ENCODE measurements around the gene ZNF91.
"Not testable (repeated sequence)": the region's sequence is repeated elsewhere in the genome, so short reads cannot be mapped to it uniquely, and the experiment has no call there.

The ZNF91 gene

DNA sequence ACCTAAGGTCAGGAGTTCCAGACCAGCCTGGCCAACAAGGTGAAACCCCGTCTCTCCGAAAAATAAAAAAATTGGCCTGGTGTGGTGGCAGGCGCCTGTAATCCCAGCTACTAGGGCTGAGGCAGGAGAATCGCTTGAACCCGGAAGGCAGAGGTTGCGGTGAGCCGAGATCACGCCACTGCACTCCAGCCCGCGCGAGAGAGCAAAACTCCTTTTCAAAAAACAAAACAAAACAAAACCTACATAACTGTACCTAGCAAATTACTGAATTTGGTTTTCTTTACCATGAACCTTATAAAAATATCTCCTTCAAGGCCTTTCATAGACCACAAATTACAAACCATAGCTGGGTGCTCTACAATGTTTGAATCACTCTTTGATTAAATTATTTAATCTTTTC lies 760 bp downstream of the ZNF91 start:
- DNase-seq, result peak; percentile 62

DNA sequence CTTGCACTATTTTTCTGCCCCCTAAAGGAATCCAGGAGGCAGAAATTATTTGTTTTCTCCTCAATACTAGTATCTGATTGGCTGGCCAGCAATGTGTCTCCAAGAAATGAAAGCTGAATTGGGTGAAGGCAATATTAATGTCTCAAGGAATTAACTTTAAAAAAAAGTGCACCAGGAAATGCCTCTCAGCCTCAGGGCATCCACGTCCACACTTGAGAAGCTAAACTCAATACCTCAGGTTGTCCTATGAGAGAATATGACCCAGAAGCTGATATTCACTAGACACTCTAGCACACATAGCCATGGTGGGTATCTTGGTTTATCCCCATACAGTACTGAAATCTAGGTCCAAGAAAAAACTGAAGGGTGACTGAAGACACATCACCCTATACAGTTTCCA lies 2.1 kb downstream of the ZNF91 start:
- DNase-seq, result no peak

DNA sequence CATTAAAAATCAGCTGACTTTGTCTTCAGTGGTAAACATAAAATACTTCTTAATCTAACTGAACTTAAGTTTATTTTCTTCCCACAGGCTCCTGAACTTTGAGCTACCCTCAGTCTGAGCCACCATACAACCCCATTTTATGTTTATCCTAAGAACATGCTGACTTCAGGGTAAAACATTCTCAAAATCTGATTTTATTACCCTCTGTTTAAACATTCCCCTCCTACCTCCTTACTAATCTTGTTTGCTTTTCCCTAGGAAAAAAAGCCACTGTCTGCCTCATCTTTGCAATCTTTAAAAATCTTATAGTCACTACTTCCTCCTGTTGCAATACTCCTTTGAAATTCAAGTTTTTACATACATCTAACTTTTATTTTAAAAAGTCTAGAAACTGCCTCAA lies 4.0 kb downstream of the ZNF91 start:
- DNase-seq, result no peak

DNA sequence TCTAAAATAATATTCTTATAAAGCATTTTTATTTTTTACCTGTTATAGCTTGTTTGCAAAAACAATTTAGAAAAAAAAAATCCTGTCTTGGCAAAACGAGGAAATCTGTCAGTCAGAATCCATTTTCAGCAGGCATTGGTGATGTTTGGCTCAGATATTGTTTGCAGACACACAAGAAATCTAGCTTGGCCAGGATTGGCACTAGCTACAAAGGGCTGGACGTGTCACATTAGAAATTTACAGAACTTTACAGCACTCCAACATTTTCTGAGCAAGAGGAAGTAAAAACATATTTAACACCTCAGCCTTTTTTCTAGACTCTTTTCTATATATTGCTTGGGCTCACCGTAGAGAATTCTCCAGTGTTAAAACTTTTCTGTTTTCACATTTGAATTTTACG lies 9.9 kb downstream of the ZNF91 start:
- DNase-seq, result no peak

DNA sequence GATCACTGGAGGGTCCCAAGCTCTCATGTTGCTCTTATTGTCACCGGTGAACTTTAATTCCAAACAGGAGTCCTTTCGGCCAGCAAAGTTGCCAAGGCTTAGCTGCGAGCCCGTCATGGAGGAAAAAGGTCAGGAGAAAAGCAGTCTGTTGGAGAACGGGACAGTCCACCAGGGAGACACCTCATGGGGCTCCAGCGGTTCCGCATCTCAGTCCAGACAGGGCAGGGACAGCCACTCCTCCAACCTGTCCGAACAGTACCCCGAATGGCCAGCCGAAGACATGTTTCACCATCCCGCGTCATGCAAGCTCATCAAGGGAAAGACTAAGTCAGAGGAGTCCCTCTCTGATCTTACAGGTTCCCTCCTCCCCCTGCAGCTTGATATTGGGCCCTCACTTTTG lies 10.4 kb downstream of the ZNF91 start:
- no peak for DNase-seq

DNA sequence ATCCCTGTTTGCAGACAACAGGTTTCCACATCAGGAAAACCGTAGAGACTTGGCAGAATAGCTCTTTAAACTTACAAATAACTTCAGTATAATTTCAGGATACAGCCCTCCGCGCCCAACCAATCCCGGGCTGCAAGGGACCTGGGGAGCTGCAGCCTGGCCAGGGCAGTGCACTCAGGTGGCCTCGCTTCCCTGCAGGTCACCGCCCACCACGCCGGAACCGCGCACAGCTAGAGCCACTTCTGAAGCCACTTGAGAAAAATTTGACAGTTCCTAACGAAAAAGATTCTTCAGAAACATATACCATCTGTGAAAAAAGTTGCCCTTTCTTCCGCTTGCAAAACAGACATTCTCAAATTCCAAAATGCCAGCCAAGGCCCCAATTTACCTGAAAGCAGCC lies 11.1 kb downstream of the ZNF91 start:
- no peak for DNase-seq

DNA sequence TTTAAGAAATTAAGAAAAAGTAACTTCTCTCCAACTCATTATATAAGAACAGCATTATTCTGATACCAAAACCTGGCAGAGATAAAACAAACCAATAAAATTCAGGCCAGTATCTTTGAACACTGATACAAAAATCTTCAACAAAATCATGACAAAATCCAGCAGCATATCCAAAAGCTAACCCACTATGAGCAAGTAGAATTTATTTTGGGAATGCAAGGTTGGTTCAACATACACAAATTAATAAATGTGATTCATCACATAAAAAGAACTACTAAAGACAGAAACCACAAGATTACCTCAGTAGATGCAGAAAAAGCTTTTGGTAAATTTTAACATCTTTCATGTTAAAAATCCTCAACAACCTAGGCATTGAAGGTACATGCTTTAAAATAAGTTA lies 12.3 kb downstream of the ZNF91 start:
- no peak for DNase-seq

DNA sequence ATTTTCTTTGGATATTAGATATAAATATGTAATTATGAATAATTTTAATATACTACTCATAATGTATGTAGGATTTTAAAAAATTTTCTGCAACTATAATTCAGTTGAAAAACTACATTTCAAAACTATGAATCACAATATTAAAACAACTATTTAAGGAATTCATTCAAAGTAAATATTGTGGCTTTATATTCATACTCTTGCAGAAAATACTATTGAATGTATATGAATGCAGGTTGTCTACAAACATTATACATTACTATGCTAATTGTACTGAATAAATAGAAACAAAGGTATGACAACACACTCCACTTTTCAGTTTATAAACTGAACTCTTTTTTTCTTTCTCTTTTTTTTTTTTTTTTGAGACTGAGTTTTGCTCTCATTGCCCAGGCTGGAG lies 14.2 kb downstream of the ZNF91 start:
- no peak for DNase-seq

DNA sequence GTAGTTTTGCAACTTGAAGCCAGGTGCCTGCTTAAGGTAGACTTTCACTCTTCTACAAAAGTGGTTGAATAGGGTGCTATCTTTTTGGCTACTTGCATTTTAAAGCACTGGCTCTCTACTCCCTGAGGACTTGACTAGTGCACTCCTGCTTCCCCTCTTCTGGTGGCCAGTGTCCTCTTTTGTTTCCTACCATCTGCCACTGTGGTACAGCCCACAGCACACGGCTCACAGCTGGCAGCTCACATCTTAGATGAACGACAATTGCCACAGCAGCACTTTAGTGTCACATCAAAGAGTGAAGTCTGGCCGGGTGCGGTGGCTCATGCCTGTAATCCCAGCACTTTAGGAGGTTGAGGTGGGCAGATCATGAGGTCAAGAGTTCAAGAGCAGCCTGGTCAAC lies 15.6 kb downstream of the ZNF91 start:
- peak; percentile 24 for DNase-seq

DNA sequence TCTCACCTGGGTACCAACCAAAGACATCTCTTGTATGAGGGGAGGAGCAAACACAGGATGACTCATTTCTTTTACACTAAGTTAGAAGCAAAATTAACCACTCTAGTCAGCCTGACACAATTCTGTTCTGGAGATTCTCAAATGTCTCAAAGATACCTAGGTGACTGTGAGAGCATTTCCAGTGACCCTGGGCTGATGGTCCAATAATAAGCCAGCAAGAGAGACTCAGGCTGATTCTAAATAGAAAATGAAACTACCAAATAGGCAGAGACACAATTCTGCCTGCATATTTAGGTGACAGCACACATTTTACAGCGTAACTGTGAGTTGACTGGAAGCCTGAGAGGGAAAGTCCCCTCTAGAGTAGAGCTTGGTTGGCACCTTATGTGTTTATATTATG lies 16.3 kb downstream of the ZNF91 start:
- peak; percentile 23 for DNase-seq

DNA sequence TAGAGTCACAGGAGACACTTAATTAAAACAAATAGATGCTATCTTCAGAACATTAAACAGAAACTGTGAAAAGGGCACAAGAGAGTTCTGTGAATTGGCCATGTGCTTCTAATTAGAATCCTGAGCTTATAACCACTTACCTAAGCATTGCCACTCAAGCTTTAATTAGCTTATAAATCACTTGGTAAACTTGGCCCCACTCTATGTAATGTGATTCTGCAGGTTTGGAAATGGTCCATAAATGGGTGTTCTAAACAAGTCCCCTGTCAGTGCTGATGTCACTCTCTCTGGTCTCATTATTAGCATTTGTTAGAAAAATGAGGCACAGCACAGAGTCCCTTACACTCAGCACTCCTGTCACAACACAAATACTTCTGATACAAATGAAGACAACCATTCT lies 18.0 kb downstream of the ZNF91 start:
- no peak for DNase-seq

DNA sequence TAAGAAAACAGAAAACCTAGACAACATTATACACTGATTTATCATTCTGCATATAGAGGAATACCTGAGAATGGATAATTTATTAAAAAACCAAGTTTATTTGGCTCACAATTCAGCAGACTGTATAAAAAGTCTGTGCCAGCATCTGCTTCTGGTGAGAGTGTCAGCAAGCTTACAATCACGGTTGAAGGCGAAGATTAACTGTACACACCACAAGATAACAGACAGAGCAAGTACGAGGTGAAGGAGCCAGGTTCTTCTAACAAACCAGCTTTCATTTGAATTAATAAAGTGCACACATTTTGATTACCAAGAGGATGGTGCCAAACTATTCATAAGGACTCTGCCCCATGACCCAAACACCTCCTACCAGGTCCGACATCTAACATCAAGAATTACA lies 28.8 kb downstream of the ZNF91 start:
- DNase-seq, result no peak

DNA sequence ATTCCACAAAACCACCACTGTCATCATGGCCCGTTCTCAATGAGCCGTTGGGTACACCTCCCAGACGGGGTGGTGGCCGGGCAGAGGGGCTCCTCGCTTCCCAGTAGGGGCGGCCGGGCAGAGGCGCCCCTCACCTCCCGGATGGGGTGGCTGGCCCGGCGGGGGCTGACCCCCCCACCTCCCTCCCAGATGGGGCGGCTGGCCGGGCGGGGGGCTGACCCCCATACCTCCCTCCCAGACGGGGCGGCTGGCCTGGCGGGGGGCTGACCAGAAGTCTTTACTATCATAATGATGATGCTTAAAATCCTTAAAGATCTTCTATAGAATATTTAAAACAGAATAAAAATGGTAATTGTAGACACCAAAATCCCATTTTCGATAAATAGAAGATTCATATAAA lies 29.2 kb downstream of the ZNF91 start:
- not testable (repeated sequence) for DNase-seq

DNA sequence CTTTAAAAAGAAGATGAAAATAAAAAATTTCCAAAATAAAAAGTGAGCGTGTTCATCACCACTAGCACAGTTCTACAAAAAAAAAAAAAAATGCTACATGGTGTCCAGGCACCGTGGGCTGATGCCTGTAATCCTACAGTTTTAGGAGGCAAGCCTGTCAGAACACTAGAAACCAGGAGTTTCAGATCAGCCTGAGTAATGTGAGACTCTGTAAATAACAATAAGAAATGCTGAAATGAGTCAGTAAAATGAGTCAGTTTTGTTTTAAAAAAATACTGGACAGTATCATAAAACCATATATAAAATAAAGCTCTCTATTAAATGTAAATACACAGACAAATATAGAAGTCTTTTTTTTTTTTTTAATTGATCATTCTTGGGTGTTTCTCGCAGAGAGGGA lies 30.0 kb downstream of the ZNF91 start:
- no peak for DNase-seq

DNA sequence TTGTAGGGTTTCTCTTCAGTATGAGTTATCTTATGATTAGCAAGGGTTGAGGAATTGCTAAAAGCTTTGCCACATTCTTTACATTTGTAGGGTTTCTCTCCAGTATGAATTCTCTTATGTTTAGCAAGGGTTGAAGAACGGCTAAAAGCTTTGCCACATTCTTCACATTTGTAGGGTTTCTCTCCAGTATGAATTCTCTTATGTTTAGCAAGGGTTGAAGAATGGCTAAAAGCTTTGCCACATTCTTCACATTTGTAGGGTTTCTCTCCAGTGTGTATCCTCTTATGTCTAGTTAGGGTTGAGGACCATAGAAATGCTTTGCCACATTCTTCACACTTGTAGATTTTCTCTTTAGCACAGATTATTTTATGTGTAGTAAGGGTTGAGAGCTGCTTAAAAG lies 33.4 kb downstream of the ZNF91 start:
- not testable (repeated sequence) for DNase-seq

DNA sequence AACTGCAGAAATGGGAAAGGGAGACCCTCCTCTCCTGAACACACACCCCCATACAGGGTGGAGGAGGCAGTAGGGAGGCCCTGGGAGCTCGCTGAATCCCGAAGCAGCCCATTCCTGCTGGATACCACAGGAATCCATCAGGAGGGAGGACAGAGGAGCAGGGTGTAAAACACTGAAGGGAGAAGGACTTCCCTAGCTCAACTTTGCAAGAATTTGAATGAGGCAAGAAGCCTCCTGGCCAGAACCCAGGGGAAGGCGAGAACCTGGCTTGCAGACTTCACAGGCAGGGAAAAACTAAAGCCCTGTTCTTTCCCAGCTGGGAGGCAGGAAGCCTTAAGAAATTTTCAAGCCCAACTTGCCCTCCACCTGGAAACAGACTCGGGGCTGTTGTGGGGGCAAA lies 43.5 kb downstream of the ZNF91 start:
- DNase-seq, result no peak

DNA sequence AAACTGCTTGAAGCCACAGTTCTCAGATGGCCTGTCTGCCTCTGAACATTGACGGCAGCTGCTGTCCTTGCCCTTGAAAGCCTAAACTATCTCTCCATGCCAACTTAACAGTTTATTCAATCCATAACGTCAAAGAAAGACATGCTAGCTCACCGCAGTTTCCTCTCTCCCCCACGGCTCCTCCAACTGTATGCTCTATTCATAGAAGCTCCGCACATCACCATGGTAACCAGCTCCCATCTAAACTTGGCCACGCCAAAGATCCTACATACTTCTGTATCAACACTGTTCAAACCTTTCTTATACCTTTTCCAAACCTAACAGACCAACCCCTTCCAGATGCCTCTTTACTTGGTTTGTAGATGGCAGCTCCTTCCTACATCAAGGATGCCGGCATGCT lies 48.6 kb downstream of the ZNF91 start:
- DNase-seq, result no peak

DNA sequence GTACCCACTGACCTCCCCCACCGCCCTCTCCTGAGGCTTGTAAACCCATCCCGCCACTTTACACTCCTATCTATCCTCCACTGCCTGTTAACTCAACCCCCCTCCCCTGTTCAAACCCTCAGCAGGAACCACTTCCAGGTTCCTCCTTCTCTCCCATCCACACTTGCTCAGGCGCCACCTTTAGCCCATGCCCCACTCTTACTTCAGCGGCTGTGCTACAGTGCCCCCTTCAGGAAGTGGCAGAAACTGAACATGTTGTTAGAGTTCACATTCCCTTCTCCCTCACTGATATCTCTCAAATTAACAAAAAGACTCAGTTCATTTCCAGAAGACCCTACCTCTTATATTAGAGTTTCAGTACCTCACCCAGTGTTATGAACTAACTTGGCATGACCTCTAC lies 49.4 kb downstream of the ZNF91 start:
- no peak for DNase-seq

DNA sequence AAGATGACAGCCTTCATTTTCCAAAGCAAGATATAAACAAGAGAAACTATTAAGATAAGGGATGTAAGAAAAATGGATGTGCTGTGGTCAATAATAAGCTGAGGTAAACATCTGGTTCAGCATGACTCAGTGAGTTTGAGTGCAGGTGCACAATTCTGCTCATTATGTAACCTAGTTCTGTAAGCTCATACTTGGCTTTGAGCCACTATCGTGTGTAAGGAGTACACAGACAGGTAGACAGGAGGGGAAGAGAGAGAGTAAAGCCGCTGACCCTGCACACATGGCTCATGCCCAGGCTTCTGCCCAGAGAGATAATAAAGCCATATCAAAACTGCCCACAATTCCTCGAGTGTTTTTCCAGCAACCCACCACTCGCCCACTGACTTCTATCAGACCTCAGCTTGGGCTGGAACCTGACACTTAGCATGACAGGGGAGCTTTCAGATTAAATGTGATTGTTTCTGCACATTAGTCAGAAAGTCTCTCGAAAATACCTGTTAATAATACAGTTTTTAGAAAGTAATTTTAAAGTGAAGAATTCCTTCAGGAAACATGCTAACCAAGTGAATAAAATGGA lies 51.7 kb downstream of the ZNF91 start:
- no peak for DNase-seq

DNA sequence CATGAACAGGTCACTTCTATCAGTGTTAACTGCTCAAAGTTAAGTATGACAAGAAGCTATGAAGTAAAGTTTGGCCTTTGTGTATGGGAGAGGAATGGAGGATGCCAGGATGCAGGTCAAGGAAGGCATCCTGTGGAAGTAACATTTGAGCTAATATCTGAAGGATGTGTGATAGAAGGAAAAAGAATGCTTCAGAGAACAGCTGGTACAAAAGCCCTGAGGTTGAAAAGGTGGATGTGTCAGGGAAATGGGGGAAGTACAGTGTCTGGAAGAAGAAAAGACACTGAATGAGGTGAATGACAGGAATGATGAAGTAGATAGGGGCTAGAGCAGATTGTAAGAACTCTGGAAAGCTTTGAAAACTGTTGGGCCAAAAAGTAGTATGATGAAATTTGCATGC lies 67.1 kb downstream of the ZNF91 start:
- no peak for DNase-seq

DNA sequence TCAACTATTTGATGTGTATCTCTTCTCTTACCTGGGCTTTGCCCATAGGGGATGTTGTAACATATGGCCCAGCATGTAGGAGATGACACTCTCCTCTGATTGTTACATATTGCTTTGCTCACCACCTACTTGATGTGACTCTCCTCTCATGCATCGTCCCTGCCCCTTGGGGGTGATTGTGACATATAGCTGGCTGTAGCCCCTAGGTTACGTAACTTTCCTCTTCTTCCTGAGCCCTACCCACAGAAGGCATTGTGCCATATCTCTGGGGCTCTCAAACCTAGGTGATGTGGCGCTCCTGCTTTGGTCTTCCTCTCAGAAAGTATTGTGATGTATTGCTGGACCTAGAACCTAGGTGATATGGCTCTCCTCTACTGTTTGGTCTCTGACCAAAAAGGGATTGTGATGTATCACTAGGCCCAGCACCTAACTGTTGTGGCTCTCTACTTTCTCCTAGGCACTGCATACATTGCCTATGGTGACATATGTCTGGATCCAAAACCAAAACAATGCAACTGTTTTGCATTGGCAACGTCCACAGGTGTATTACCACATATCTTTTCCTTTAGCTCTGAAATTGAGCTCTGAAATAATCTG lies 73.2 kb downstream of the ZNF91 start:
- DNase-seq, result no peak

DNA sequence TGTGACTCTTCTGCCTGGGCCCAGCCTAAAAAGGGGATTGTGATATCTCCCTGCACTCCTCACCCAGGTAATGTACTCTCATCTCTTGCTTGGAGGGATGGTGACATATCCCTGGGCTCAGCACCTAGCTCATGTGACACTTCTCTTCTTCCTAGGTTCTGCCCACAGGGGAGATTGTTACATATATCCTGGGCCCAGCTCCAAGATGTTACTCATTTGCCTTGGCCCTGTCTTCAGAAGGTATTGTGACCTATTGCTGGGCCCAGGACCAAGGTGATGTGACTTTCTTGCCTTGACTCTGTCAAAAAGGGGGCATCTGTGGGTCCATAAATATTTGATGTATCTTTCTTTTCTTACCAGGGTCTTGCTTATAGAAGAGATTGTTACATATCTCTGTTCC lies 73.9 kb downstream of the ZNF91 start:
- DNase-seq, result not testable (repeated sequence)

DNA sequence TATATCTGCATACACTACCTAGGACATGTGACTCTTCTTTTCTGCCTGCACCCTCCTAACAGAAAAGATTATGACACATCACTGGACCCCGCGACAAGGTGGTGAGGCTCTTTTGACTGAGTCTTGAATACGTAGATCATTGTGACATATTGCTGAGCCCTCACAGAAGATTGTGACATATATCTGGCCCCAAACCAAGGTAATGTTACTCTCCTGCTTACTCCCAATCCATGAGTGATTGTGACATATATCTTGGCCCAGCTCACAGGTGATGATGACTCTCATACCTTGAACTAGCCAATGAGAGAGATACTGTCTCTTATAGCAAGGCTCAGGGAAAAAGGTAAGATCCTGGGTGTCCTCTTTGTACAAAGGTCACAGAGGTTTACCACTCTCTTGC lies 75.7 kb downstream of the ZNF91 start:
- DNase-seq, result not testable (repeated sequence)

DNA sequence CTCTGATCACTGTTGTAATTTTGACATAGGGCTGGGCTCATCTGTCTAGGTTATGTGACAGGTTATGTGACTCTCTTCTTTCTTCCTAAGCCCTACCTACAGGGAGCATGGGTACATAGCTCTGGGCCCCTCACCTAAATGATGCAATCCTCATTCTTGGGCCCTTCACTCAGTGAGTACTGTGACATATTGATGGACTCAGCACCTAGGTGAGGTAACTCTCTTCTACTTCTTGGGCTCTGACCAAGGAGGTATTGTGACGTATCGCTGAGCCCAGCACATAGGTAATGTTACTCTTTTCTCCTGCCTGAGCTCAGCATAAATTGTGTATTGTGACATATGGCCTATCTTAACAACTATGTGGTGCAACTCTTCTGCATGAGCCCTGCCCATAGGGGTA lies 76.3 kb downstream of the ZNF91 start:
- not testable (repeated sequence) for DNase-seq

DNA sequence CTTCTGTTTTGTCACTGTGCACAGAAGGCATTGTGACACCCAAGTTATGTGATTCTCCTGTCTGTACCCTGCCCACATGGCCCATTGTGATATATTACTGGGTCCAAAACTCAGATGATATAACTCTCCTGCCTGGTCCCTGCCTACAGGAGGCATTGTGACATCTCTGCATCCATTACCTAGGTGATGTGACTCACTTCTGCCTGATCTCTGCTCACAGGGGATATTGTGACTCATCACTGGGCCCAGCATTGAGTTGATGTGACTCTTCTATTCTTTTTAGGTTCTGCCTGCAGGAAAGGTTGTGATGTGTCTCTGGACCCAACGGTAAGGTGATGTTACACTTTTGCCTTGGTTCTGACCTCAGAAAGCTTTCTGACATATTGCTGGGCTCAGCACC lies 77.1 kb downstream of the ZNF91 start:
- DNase-seq, result no peak

DNA sequence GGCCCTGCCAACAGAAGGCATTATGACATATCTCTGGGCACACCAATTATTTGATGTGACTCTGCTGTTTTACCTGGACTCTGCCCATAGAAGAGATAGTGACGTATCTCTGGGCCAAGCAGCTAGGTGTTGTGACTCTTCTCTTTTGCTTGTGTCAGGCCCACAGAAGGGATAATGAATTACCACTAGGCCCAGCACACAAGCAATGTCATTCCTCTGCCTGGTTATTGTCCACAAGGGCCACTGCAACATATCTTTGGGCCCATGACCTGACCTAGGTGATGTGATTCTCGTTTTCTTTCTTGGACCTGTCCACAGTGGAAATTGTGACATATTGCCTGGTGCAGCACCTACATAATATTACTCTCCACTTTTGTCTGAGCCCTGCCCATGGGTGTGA lies 80.0 kb downstream of the ZNF91 start:
- no peak for DNase-seq
